ENCODE measurements around the gene MED7. TPM values are rescaled to one million over a fixed set of nuclear protein-coding genes. Genes with fewer than 3 reads are reported as not detected.

Gene MED7
- total and polyA plus RNA-seq, 2 of the 8 experiments (the other 6 are each of a cell fraction or from before 2014, with no cell fraction given), result 6.9 to 9.5 TPM

DNA sequence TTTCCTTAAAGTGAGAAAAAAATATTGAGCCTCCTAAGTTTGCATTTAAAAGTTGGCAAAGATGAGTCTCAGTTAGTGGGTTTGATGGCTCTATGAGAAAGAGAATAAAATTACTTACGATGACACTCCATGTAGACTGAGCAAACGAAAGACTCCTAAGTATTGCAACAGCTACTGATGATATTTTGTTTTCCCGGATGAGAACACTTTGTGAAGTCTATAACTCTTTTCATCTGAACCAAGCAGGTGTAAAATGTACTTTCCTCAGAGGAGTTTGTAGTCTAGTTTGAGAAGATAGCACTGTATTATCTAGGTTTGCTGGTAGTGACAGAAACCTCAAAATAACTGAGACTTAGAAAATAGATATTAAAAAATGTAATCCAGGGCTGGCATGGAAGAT, 36.3 kb upstream of the MED7 start (continued):
- TF ChIP-seq, protein P1, sequence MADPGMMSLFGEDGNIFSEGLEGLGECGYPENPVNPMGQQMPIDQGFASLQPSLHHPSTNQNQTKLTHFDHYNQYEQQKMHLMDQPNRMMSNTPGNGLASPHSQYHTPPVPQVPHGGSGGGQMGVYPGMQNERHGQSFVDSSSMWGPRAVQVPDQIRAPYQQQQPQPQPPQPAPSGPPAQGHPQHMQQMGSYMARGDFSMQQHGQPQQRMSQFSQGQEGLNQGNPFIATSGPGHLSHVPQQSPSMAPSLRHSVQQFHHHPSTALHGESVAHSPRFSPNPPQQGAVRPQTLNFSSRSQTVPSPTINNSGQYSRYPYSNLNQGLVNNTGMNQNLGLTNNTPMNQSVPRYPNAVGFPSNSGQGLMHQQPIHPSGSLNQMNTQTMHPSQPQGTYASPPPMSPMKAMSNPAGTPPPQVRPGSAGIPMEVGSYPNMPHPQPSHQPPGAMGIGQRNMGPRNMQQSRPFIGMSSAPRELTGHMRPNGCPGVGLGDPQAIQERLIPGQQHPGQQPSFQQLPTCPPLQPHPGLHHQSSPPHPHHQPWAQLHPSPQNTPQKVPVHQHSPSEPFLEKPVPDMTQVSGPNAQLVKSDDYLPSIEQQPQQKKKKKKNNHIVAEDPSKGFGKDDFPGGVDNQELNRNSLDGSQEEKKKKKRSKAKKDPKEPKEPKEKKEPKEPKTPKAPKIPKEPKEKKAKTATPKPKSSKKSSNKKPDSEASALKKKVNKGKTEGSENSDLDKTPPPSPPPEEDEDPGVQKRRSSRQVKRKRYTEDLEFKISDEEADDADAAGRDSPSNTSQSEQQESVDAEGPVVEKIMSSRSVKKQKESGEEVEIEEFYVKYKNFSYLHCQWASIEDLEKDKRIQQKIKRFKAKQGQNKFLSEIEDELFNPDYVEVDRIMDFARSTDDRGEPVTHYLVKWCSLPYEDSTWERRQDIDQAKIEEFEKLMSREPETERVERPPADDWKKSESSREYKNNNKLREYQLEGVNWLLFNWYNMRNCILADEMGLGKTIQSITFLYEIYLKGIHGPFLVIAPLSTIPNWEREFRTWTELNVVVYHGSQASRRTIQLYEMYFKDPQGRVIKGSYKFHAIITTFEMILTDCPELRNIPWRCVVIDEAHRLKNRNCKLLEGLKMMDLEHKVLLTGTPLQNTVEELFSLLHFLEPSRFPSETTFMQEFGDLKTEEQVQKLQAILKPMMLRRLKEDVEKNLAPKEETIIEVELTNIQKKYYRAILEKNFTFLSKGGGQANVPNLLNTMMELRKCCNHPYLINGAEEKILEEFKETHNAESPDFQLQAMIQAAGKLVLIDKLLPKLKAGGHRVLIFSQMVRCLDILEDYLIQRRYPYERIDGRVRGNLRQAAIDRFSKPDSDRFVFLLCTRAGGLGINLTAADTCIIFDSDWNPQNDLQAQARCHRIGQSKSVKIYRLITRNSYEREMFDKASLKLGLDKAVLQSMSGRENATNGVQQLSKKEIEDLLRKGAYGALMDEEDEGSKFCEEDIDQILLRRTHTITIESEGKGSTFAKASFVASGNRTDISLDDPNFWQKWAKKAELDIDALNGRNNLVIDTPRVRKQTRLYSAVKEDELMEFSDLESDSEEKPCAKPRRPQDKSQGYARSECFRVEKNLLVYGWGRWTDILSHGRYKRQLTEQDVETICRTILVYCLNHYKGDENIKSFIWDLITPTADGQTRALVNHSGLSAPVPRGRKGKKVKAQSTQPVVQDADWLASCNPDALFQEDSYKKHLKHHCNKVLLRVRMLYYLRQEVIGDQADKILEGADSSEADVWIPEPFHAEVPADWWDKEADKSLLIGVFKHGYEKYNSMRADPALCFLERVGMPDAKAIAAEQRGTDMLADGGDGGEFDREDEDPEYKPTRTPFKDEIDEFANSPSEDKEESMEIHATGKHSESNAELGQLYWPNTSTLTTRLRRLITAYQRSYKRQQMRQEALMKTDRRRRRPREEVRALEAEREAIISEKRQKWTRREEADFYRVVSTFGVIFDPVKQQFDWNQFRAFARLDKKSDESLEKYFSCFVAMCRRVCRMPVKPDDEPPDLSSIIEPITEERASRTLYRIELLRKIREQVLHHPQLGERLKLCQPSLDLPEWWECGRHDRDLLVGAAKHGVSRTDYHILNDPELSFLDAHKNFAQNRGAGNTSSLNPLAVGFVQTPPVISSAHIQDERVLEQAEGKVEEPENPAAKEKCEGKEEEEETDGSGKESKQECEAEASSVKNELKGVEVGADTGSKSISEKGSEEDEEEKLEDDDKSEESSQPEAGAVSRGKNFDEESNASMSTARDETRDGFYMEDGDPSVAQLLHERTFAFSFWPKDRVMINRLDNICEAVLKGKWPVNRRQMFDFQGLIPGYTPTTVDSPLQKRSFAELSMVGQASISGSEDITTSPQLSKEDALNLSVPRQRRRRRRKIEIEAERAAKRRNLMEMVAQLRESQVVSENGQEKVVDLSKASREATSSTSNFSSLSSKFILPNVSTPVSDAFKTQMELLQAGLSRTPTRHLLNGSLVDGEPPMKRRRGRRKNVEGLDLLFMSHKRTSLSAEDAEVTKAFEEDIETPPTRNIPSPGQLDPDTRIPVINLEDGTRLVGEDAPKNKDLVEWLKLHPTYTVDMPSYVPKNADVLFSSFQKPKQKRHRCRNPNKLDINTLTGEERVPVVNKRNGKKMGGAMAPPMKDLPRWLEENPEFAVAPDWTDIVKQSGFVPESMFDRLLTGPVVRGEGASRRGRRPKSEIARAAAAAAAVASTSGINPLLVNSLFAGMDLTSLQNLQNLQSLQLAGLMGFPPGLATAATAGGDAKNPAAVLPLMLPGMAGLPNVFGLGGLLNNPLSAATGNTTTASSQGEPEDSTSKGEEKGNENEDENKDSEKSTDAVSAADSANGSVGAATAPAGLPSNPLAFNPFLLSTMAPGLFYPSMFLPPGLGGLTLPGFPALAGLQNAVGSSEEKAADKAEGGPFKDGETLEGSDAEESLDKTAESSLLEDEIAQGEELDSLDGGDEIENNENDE (IDR thresholded peaks at IDR 0.05; ENCODE audit: insufficient replicate concordance, low read length), result no peak
- no peak for TF ChIP-seq ASH2L (IDR thresholded peaks at IDR 0.05; ENCODE audit: low read length)
- TF ChIP-seq TCF12 (IDR thresholded peaks at IDR 0.05; ENCODE audit: low read depth, low read length), result no peak
